Measurements from ENCODE around the gene LLGL2.

DNA sequence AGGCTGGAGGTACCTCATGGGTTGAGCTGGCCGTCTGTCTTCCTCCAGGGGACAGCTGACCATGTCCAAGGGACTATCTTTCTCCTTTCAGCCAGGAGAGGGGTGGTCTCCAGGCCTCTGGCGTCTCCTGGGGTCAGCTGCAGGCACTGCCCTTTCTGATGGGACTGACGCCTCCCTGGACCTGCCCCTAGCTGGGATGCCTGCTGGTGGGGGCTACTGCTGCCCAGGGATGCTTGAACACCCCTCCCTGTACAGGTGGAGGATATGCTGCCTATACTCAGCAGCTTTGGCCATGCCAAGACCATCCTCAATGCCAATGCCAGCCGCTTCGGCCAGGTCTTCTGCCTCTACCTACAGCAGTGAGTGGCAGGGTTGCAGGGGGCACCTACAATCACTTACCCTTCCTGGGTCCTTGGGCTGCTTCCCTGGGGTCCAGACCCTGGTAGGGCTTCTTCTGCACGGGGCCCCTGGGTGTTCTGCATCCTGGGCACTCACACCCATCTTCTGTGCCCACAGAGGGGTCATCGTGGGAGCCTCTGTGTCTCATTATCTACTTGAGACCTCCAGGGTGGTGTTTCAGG lies 66.3 kb downstream of the LLGL2 start:
- TF ChIP-seq, protein P1, sequence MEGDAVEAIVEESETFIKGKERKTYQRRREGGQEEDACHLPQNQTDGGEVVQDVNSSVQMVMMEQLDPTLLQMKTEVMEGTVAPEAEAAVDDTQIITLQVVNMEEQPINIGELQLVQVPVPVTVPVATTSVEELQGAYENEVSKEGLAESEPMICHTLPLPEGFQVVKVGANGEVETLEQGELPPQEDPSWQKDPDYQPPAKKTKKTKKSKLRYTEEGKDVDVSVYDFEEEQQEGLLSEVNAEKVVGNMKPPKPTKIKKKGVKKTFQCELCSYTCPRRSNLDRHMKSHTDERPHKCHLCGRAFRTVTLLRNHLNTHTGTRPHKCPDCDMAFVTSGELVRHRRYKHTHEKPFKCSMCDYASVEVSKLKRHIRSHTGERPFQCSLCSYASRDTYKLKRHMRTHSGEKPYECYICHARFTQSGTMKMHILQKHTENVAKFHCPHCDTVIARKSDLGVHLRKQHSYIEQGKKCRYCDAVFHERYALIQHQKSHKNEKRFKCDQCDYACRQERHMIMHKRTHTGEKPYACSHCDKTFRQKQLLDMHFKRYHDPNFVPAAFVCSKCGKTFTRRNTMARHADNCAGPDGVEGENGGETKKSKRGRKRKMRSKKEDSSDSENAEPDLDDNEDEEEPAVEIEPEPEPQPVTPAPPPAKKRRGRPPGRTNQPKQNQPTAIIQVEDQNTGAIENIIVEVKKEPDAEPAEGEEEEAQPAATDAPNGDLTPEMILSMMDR (IDR thresholded peaks at IDR 0.05; ENCODE audit: insufficient read depth, low read length) = no peak
- TF ChIP-seq GABPA (IDR thresholded peaks at IDR 0.05; ENCODE audit: low read depth) (no peak), POLR2AphosphoS5 (IDR thresholded peaks at IDR 0.05; ENCODE audit: low read depth) (no peak), SPI1 (IDR thresholded peaks at IDR 0.05; ENCODE audit: borderline replicate concordance, low read depth) (no peak)
- TF ChIP-seq, protein P2, sequence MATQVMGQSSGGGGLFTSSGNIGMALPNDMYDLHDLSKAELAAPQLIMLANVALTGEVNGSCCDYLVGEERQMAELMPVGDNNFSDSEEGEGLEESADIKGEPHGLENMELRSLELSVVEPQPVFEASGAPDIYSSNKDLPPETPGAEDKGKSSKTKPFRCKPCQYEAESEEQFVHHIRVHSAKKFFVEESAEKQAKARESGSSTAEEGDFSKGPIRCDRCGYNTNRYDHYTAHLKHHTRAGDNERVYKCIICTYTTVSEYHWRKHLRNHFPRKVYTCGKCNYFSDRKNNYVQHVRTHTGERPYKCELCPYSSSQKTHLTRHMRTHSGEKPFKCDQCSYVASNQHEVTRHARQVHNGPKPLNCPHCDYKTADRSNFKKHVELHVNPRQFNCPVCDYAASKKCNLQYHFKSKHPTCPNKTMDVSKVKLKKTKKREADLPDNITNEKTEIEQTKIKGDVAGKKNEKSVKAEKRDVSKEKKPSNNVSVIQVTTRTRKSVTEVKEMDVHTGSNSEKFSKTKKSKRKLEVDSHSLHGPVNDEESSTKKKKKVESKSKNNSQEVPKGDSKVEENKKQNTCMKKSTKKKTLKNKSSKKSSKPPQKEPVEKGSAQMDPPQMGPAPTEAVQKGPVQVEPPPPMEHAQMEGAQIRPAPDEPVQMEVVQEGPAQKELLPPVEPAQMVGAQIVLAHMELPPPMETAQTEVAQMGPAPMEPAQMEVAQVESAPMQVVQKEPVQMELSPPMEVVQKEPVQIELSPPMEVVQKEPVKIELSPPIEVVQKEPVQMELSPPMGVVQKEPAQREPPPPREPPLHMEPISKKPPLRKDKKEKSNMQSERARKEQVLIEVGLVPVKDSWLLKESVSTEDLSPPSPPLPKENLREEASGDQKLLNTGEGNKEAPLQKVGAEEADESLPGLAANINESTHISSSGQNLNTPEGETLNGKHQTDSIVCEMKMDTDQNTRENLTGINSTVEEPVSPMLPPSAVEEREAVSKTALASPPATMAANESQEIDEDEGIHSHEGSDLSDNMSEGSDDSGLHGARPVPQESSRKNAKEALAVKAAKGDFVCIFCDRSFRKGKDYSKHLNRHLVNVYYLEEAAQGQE (IDR thresholded peaks at IDR 0.05; ENCODE audit: insufficient replicate concordance, low read depth) = no peak
